ENCODE measurements around the gene RAPGEF6. TPM values are rescaled to one million over a fixed set of nuclear protein-coding genes. Genes with fewer than 3 reads are reported as not detected.

The RAPGEF6 gene
- polyA plus RNA-seq, 4 donors = 12.4 to 17.8 (median 16.2) TPM

DNA sequence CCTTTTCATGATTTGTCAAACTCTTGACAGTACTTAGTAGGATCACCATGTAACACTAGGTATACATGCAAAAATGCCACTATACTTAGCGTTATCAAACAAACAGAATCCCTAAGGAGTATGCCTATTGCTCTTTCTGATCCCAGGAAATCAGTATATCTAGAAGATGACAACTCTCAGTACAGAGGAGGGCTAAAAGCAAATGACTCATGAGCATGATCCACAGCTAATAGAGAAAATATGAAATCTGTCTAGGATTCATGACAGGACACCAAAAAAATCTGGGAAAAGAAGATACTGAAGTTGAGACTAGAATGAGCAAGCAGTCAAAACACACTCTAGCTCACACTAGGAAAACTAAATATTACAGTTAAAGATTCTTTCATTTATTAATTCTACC, 89.2 kb downstream of the RAPGEF6 start:
- no peak for DNase-seq (ENCODE audit: low read depth in 4 of 4, low spot score in 3 of 4)

DNA sequence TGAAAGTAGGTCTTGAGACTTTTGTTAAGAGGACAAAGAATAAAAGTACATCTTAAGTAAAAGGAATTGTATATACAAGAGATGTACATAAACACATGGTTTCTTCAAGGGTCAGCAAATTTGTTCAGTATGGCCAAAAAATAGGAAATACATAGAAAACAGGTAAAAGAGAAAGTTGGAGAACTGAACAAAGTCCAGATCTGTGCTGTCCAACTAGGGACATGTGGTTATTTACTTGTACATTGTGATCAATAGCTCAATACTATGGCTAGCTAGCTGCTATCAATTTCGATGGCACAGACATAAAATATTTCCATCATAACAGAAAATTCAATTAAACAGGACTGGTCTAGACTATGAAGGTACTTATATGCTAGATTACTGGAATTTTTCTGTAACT, 92.3 kb downstream of the RAPGEF6 start:
- DNase-seq (ENCODE audit: low read depth in 4 of 4, low spot score in 3 of 4) = no peak

GRCh38 chr5:131541762-131542161, 93.3 kb downstream of the RAPGEF6 start:
- no peak for DNase-seq (ENCODE audit: low read depth in 4 of 4, low spot score in 3 of 4)

DNA sequence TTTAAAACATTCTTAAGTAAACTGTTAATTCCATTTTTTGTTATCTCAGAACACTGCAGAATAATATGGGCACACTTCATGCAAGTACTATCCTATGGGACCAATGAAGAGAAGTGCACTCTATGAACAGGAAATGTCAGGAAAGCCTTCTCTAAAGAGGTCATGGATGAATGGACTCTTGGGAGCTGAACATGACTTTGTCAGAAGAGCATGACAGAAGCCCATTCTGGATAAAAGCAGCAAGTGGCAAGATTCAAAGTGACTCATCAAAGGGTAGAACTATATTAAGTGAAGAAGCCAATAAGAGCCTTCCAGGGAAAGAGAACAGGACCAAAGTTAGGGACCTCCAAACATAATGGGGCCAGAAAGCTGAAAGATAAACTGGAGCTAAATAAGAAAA, 94.0 kb downstream of the RAPGEF6 start:
- DNase-seq (ENCODE audit: low read depth in 4 of 4, low spot score in 3 of 4) = no peak

GRCh38 chr5:131539251-131539650, 95.8 kb downstream of the RAPGEF6 start:
- no peak for DNase-seq (ENCODE audit: low read depth in 4 of 4, low spot score in 3 of 4)

GRCh38 chr5:131538177-131538593, 96.8 kb downstream of the RAPGEF6 start:
- DNase-seq (ENCODE audit: low read depth in 4 of 4, low spot score in 3 of 4) = no peak

DNA sequence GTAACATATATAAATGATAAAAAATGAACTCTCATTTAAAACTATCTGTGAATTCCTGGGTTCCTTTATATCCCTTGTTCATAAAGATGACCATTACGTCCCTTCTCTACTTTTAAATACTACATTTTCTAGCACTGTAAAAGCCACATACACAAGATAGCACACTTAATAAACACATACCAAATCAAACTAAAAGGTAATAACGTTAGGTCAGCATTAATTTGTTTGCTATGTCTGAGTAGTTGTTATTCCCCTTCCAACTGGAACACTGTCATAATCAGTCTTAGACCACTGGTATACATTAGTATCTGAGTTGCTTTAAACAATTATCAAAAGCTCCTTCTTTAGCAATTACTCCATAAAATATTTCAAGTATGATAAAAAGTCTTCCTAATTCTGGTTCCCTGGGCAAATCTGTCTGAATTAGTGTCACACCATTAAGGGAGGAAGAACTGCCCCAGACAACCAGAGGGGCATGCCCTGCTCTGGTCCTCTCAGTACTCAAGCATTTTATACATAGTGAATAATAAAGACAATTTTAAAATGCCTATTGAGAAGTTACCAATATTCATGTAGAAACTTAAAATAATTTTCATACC, 98.1 kb downstream of the RAPGEF6 start:
- no peak for DNase-seq (ENCODE audit: low read depth in 4 of 4, low spot score in 3 of 4)

- DNase-seq (ENCODE audit: low read depth in 4 of 4, low spot score in 3 of 4) = no peak
Measured at GRCh38 chr5:131536211-131536826, 98.7 kb downstream of the RAPGEF6 start.

DNA sequence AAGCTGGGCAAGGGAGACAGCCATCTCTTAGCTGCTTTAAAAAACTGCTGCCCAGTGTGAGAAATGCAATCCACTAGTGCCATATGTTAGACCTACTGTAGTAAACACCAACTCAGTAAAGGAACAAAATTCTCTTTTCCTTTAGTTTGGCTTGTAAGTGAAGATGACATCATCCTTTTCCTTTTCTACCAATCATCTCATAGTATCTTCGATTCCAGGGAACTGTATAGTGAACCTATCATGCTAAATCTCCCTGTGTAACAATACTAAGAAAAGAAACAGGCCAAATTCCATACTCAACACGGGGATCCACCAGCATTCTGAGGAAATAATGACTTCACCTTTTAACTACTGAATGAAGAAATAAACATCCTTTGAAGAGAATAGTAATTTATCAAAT, 100.1 kb downstream of the RAPGEF6 start:
- no peak for DNase-seq (ENCODE audit: low read depth in 4 of 4, low spot score in 3 of 4)

DNA sequence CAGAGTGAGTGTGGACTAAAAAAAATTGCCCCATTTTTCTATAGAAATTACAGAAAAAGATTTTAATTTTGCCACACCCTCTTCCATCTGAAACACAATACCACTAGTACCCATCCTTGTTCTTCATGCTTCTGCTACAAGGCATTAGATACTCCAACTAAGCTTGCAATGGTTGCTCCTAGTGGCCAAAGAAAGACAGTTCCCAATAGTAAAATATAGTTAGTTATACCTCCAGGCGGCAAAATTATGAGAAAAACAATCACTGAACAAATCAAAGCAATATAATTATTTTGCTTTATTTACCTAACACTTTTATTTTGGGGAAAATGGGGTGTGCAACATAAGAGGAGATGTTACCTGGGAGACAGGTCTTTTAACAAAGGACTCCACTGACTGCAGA, 101.2 kb downstream of the RAPGEF6 start:
- DNase-seq (ENCODE audit: low read depth in 4 of 4, low spot score in 3 of 4) = no peak

DNA sequence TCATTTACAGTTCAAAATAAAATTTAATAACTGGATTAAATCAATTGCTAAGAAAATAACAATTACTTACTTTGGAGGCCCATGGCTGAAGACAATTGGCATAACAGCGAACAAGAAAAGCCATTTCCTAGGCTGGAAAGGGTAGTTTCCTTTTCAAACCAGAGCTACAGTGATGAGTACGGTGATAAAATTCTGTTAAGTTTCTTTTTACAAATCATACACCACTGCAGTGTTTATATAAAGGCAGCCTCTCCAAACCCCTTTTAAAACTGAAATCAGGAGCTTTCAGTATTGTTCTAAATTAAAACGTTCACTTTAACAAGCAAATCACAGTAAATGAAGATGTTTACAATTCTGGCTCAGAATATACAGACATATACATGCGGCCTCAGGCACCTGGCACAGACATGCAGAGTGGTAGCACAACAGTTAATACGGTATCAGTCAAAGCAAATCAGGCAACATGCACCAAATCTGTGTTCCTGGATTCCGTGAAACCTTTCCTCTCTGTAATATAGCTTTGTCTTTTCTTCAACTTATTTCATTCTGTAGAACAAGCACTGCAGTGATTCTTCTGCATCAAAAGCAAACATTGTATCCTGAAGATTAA, 102.9 kb downstream of the RAPGEF6 start:
- DNase-seq (ENCODE audit: low read depth in 4 of 4, low spot score in 3 of 4) = no peak

DNA sequence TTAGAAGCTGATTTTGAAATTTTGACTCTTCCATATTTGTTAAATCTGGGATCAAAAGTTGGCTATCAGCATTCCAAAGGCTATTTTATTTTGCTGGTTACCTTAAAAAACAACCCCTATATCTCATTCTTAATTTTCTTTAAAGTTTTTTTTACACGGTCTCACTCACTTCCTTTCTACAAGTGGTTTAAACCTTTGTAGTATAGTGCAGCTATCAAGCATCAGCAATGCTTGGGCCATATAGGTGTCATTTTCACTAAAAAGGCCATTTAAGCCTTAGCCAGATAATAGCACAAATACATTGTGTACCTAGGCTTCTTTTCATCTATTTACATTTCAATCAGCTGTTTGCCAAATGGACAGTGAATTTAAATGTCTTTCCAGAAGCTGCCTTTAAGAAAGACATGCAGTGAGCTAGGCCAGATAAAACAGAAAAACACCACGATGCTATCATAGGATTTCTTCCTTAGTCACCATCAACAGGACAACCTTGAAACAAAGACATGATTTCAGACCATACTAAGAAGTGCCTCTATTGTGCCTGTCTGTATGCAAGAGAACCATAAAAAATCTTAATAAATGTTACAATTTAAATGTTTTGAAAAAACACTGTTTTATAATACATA, 104.2 kb downstream of the RAPGEF6 start:
- no peak for DNase-seq (ENCODE audit: low read depth in 4 of 4, low spot score in 3 of 4)

DNA sequence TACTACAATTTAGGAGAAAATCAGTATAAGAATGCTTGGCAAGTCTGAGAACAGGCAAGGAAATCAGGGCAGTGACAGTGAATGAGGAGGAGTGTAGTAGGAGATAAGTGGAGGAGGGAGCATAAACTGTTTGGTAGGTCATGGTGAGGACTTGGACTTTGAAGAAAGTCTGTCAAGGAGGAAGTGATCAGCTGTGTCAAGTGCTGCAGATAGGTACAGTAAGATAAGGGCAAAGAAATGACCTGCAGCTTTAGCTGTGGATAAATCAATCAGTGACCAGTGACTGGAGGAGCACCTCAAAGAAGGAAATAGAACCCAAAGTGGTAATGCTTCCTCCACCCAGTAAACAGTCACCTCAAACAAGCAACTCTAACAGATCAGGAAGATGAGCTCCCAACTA, 106.3 kb downstream of the RAPGEF6 start:
- no peak for DNase-seq (ENCODE audit: low read depth in 4 of 4, low spot score in 3 of 4)

- DNase-seq (ENCODE audit: low read depth in 4 of 4, low spot score in 3 of 4) = no peak
Measured at GRCh38 chr5:131525805-131526204, 109.2 kb downstream of the RAPGEF6 start.

DNA sequence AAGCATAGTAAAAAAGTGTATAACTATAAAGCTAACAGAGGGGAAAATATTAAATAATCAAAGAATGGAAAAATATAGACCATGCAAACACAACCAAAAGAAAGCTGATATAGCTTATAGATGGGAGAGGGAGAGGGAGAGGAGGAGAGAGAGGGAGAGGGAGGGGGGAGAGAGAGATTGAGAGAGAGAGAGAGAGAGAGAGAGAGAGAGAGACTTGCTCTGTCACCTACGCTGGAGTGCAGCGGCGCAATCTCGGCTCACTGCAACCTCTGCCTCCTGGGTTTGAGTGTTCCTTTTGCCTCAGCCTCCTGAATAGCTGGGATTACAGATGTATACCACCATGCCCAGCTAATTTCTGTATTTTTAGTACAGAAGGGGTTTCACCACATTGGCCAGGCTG, 110.6 kb downstream of the RAPGEF6 start:
- DNase-seq (ENCODE audit: low read depth in 4 of 4, low spot score in 3 of 4) = no peak

DNA sequence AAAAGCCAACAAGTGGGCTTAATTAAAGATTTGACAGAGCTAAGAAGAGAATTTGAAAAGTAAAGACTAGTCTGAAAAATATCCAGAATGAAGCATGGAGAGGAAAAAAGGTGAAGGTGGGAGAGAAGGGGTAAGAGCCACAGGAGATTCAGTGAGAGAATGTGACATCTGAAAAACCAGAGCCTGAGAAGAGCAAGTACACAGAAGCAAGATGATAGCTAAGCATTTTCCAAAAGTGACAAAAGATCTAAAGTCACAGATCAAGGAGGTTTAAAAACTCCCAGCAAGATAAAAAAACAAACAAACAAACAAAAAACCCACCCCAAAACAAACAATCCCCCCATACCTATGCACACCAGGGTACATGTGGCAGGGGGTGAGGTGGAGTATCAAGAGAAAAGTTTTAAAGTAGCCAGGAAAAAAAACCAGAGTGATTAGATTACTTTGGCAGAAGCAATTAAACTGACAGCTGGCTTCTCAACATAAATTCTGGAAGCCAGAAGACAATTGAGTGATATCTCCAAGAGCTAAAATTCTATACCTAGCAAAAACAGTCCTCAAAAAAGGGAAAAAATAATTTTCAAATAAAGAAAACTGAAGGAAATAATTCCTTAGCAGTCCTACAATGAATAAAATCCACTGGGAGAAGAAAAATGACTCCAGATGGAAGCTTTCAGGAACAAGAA, 111.4 kb downstream of the RAPGEF6 start:
- no peak for DNase-seq (ENCODE audit: low read depth in 4 of 4, low spot score in 3 of 4)

DNA sequence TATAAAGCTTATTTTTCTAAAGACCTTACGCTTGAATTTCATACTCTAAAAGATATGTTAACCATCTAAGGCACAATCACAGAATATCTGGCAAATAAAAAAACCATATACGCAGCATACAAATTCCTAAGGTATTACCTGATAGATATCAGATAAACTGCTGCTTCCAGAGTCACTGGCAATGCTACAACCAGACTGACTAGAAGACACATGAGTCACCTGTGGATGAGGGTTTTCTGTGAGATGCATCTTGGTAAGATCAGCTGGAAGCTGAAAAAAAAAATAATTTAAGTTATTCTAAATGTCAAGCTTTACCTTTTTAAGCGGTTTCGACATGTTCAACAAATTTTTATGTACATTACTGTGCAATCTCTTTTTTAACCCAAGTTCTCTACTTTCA, 113.8 kb downstream of the RAPGEF6 start:
- no peak for DNase-seq (ENCODE audit: low read depth in 4 of 4, low spot score in 3 of 4)

DNA sequence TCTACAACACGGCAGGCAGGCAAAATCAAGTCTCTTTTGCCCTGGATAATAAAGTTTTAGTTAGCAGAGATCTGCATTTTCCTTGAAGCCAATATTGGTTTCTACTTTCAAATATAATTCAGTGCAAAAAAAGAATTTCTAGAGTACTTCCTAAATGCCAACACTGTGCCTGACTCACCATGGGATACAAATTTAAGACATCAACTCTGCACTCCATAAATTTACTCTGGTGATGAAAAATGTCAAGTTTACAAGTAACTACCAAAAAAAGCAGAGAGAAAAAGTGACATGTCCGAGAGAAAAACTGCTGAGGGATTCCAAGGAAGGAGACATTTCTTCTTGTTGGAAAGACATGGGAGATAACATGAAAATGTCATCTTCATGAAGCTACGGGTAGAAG, 119.7 kb downstream of the RAPGEF6 start:
- DNase-seq (ENCODE audit: low read depth in 4 of 4, low spot score in 3 of 4) = no peak

DNA sequence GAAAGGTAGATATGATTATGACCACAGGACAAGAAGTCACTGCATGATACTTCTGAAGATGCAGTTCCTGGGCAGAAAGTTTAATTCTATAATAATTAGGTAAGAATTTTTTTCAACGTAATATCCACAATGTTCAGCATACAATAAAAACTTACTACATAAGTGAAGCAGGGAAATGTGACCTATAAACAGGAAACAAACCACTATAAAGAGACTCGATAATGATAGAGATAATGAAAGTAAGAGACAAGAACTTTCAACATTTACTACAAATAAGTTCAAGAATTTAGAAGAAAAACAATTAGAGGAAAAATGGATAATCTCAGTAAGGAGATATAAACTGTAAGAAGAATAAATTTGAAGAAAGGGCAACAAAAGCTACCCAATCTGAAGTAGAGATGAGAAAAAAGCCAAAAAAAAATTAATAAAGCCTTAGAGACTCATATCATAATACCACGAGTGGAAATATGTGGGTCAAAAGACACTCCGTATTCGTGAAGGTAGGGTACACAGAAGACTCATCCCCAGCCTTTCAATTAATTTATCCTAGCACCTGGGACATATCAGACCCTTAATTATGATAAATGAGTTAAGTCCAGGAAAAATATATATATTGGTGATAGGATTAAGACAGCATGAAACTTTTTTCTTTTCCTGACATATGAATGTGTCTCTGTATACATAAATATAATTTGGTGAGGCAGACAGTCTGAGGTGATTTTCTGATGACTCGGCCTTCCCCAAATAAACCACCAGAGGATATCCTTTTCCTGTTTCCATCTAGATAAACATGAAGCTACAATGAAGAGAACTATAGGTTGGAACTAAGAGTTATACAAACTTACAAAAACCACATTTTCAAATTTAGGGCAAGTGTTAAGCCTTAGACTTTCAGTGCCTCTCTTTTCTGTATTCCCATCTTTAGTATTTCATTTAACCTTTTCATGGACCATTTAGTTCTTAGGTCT, 120.4 kb downstream of the RAPGEF6 start:
- DNase-seq (ENCODE audit: low read depth in 4 of 4, low spot score in 3 of 4) = no peak

DNA sequence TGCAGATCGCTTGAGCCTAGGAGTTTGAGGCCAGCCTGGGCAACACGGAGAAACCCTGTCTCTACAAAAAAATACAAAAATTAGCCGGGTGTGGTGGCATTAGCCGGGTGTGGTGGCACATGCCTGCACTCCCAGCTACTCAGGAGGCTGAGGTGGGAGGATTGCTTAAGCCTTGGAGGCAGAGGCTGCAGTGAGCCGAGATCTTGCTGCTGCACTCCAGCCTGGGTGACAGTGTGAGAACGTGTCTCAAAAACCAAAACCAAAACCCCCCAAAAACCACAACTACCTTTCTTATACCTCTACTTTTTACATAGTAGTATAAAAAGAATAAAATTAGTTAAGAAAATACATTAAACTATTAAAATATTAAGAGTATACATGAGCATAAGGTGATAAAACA, 121.2 kb downstream of the RAPGEF6 start:
- no peak for DNase-seq (ENCODE audit: low read depth in 4 of 4, low spot score in 3 of 4)
